H1 (cell line): ENCODE results near the gene SMTNL1. TPM values are rescaled to one million over a fixed set of nuclear protein-coding genes. Genes with fewer than 3 reads are reported as not detected.

Experiments
- CTCF ChIA-PET: fragments of 300-600 bp; sonication (Branson Sonifier 250); formaldehyde crosslinking; loops from one replicate; lab custom pipeline; 2021; ENCODE audit not compliant: partially characterized antibody; lab: Charles Lee
- POLR2A ChIA-PET: fragments of 300-600 bp; sonication (Branson Sonifier 250); formaldehyde crosslinking; loops from one replicate; lab custom pipeline; 2021; ENCODE audit warnings: inconsistent platforms; ENCODE audit not compliant: partially characterized antibody; lab: Charles Lee
- DNase-seq, 2 experiments: peaks; one replicate each; pipeline versions ENCODE4 v3.0.0 to v3.0.0-alpha.2; 2010 to 2022; ENCODE audit warnings: low spot score in 2 of 2, low read depth in 1 of 2, mixed read lengths in 1 of 2
- FAIRE-seq: peaks from 2 replicates; lab custom pipeline; 2011; peaks lifted over from hg19 to GRCh38; lab: Jason Lieb, UNC
- H2AFZ ChIP-seq: 2 replicates; pipeline ENCODE4 v1.8.1; 2012; ENCODE audit warnings: low read length, inconsistent platforms
- H2AK5ac ChIP-seq: 2 replicates; pipeline ENCODE4 v1.6.1; 2013; ENCODE audit warnings: low read depth, low read length
- H2BK120ac ChIP-seq: replicated peaks from 2 replicates; pipeline ENCODE3; 2013; ENCODE audit warnings: low read depth, low read length, inconsistent platforms
- H2BK12ac ChIP-seq: 2 replicates; pipeline ENCODE4 v1.6.1; 2013; ENCODE audit warnings: low read depth, low read length
- H2BK15ac ChIP-seq: 2 replicates; pipeline ENCODE4 v1.6.1; 2013; ENCODE audit warnings: low read length
- H2BK20ac ChIP-seq: 2 replicates; pipeline ENCODE4 v1.6.1; 2013; ENCODE audit warnings: low read length
- H2BK5ac ChIP-seq: 2 replicates; pipeline ENCODE4 v1.6.1; 2013; ENCODE audit warnings: low read depth, low read length
- H3K14ac ChIP-seq: 2 replicates; pipeline ENCODE4 v1.6.1; 2013; ENCODE audit warnings: inconsistent platforms; ENCODE audit not compliant: insufficient read length
- H3K18ac ChIP-seq: 2 replicates; pipeline ENCODE4 v1.6.1; 2013; ENCODE audit warnings: low read length; ENCODE audit errors: extremely low read depth
- H3K23ac ChIP-seq: 2 replicates; pipeline ENCODE4 v1.6.1; 2013; ENCODE audit warnings: inconsistent platforms; ENCODE audit not compliant: insufficient read length
- H3K23me2 ChIP-seq: 2 replicates; pipeline ENCODE4 v1.6.1; 2013; ENCODE audit warnings: low read depth, low read length
- H3K27ac ChIP-seq: 2 replicates; pipeline ENCODE4 v1.6.1; 2011; ENCODE audit warnings: low read depth, low read length, inconsistent platforms
- H3K27me3 ChIP-seq, 4 experiments: replicated peaks in 1 of 4; 1 replicate in 1 of 4; 2 replicates in 3 of 4; pipeline versions ENCODE4 v1.6.1 to v1.8.1; 2011 to 2013; ENCODE audit warnings: low read length in 3 of 4, mild to moderate bottlenecking in 3 of 4, inconsistent platforms in 2 of 4, mixed read lengths in 2 of 4, moderate library complexity in 1 of 4; ENCODE audit not compliant: control insufficient read depth in 3 of 4, insufficient read depth in 3 of 4; ENCODE audit errors: extremely low read depth in 1 of 4
- H3K36me3 ChIP-seq, 4 experiments: 2 replicates each; pipeline versions ENCODE4 v1.6.1 to v1.8.1; 2011 to 2013; ENCODE audit warnings: mild to moderate bottlenecking in 4 of 4, low read length in 3 of 4, moderate library complexity in 2 of 4, control low read depth in 1 of 4, inconsistent platforms in 1 of 4; ENCODE audit not compliant: insufficient read depth in 4 of 4, control insufficient read depth in 2 of 4
- H3K4ac ChIP-seq: replicated peaks from 2 replicates; pipeline ENCODE3; 2013; ENCODE audit warnings: low read length, low read depth, mixed read lengths, inconsistent platforms; ENCODE audit not compliant: insufficient read length
- H3K4me1 ChIP-seq, 4 experiments: replicated peaks in 1 of 4; 1 replicate in 1 of 4; 2 replicates in 3 of 4; pipeline versions ENCODE4 v1.6.1 to v1.8.1; 2011 to 2013; ENCODE audit warnings: low read length in 3 of 4, inconsistent platforms in 2 of 4, mixed read lengths in 1 of 4; ENCODE audit not compliant: insufficient read depth in 4 of 4, control insufficient read depth in 3 of 4
- H3K4me2 ChIP-seq, 2 experiments: 2 replicates each; pipeline versions ENCODE4 v1.6.1 to v1.8.1; 2011 to 2013; ENCODE audit warnings: low read depth in 2 of 2, low read length in 2 of 2, control low read depth in 1 of 2, inconsistent platforms in 1 of 2, mild to moderate bottlenecking in 1 of 2; ENCODE audit not compliant: insufficient read depth in 1 of 2
- H3K4me3 ChIP-seq, 4 experiments: fragments of 200-600, 300-600 bp in 1 of 4; sonication (generic), shearing (Covaris generic), sonication (Bioruptor Twin) in 1 of 4; 2 replicates each; pipeline versions ENCODE4 v1.5.1 to v1.8.1; 2011 to 2016; ENCODE audit warnings: low read length in 4 of 4, low read depth in 3 of 4, control low read depth in 2 of 4, inconsistent platforms in 2 of 4, mild to moderate bottlenecking in 2 of 4, mixed read lengths in 1 of 4, moderate library complexity in 1 of 4; ENCODE audit not compliant: insufficient read depth in 2 of 4; ENCODE audit errors: extremely low read depth in 1 of 4
- H3K56ac ChIP-seq: replicated peaks from 2 replicates; pipeline ENCODE3; 2013; ENCODE audit warnings: low read depth, mild to moderate bottlenecking, mixed read lengths, low read length, inconsistent platforms; ENCODE audit not compliant: insufficient read length
- H3K79me1 ChIP-seq: 2 replicates; pipeline ENCODE4 v1.6.1; 2013; ENCODE audit warnings: low read depth, low read length, control low read depth
- H3K79me2 ChIP-seq, 2 experiments: 2 replicates each; pipeline versions ENCODE4 v1.6.1 to v1.8.1; 2012 to 2013; ENCODE audit warnings: low read length in 2 of 2, mild to moderate bottlenecking in 2 of 2, inconsistent platforms in 1 of 2; ENCODE audit not compliant: insufficient read depth in 2 of 2, control insufficient read depth in 1 of 2
- H3K9ac ChIP-seq, 4 experiments: replicated peaks in 1 of 4; 1 replicate in 1 of 4; 2 replicates in 3 of 4; pipeline versions ENCODE4 v1.6.1 to v1.8.1; 2011 to 2013; ENCODE audit warnings: low read depth in 3 of 4, low read length in 3 of 4, control low read depth in 2 of 4, mild to moderate bottlenecking in 2 of 4, moderate library complexity in 2 of 4, inconsistent platforms in 1 of 4; ENCODE audit errors: extremely low read depth in 1 of 4
- H3K9me3 ChIP-seq, 2 experiments: 2 replicates each; pipeline versions ENCODE4 v1.6.1 to v1.8.1; 2012 to 2013; ENCODE audit warnings: mild to moderate bottlenecking in 2 of 2, moderate library complexity in 2 of 2, control low read depth in 1 of 2, inconsistent platforms in 1 of 2, low read depth in 1 of 2, low read length in 1 of 2, mixed read lengths in 1 of 2; ENCODE audit not compliant: insufficient read depth in 2 of 2
- H4K20me1 ChIP-seq, 2 experiments: replicated peaks in 1 of 2; 2 replicates each; pipeline versions ENCODE3 to v1.8.1; 2011 to 2013; ENCODE audit warnings: inconsistent platforms in 2 of 2, low read length in 2 of 2, mild to moderate bottlenecking in 1 of 2; ENCODE audit not compliant: insufficient read depth in 2 of 2, control insufficient read depth in 1 of 2
- H4K5ac ChIP-seq: 2 replicates; pipeline ENCODE4 v1.6.1; 2013; ENCODE audit warnings: low read length, low read depth, mixed read lengths, inconsistent platforms; ENCODE audit not compliant: insufficient read length
- H4K8ac ChIP-seq: 2 replicates; pipeline ENCODE4 v1.8.0; 2013; ENCODE audit warnings: mild to moderate bottlenecking, moderate library complexity, low read length, inconsistent platforms; ENCODE audit not compliant: insufficient read depth; ENCODE audit errors: extremely low read depth
- H4K91ac ChIP-seq: replicated peaks from 2 replicates; pipeline ENCODE3; 2013; ENCODE audit warnings: low read length, mixed read lengths, inconsistent platforms; ENCODE audit not compliant: insufficient read length
- BACH1 ChIP-seq: IDR thresholded peaks from 2 replicates; pipeline ENCODE4 v1.6.1; 2012; ENCODE audit warnings: low read length, improper control_type of control experiment
- EP300 ChIP-seq, 2 experiments: IDR thresholded peaks; 1 replicate in 1 of 2; 2 replicates in 1 of 2; pipeline ENCODE4 v1.6.1; 2011 to 2012; ENCODE audit warnings: low read depth in 2 of 2, low read length in 2 of 2, mild to moderate bottlenecking in 2 of 2, borderline replicate concordance in 1 of 2, inconsistent platforms in 1 of 2, moderate library complexity in 1 of 2
- HDAC2 ChIP-seq, 2 experiments: fragments of 300-600 bp in 1 of 2; sonication (generic) in 1 of 2; IDR thresholded peaks; 2 replicates each; pipeline ENCODE4 v1.6.1; 2011 to 2012; ENCODE audit warnings: low read depth in 2 of 2, low read length in 2 of 2, mild to moderate bottlenecking in 2 of 2, moderate library complexity in 2 of 2, borderline replicate concordance in 1 of 2, inconsistent platforms in 1 of 2
- KDM4A ChIP-seq: IDR thresholded peaks from one replicate; pipeline ENCODE4 v1.7.1; 2012; ENCODE audit warnings: low read depth, mild to moderate bottlenecking, moderate library complexity, low read length, inconsistent platforms; ENCODE audit not compliant: severe bottlenecking
- NRF1 ChIP-seq: IDR thresholded peaks from 2 replicates; pipeline ENCODE4 v1.6.1; 2011; ENCODE audit warnings: mild to moderate bottlenecking, low read depth, low read length, improper control_type of control experiment
- RNF2 ChIP-seq: fragments of 200-900, 300-1000 bp; sonication (generic); IDR thresholded peaks from 2 replicates; pipeline ENCODE4 v1.7.1; 2016; ENCODE audit warnings: borderline replicate concordance, low read depth, mild to moderate bottlenecking, antibody characterized with exemption, low read length; ENCODE audit not compliant: poor library complexity, severe bottlenecking; ENCODE audit errors: missing control alignments
- TCF12 ChIP-seq: IDR thresholded peaks from 2 replicates; pipeline ENCODE4 v1.6.1; 2011; ENCODE audit warnings: low read depth, mild to moderate bottlenecking, low read length
- WGBS, 2 experiments: shearing (Covaris generic) in 1 of 2; methylation state at CpG; one replicate each; pipeline versions ENCODE4 v1.1.6 to v1.1.7; 2013 to 2015; ENCODE audit warnings: low lambda C conversion rate in 2 of 2, mixed read lengths in 2 of 2, inconsistent platforms in 1 of 2, low coverage in 1 of 2, missing lambda C conversion rate in 1 of 2; ENCODE audit not compliant: insufficient replicate concordance in 2 of 2, insufficient coverage in 1 of 2, insufficient read length in 1 of 2; ENCODE audit errors: extremely low coverage in 1 of 2, missing lambda C conversion rate in 1 of 2; 5-methylcytosine and 5-hydroxymethylcytosine counted together
- polyA plus RNA-seq, 7 experiments: library from polyadenylated mRNA; depleted of rRNA in 3 of 7; stranded (reverse) in 5 of 7; unstranded in 2 of 7; fragments of >200 nt in 5 of 7; fragments of 200-250 nt in 2 of 7; gene quantifications; 1 replicate in 5 of 7; 2 replicates in 1 of 7; 4 replicates in 1 of 7; pipeline versions ENCODE4 v1.2.1 to v1.2.3, GENCODE V29; 2011 to 2013; ENCODE audit warnings: missing spikeins in 2 of 7, mixed read lengths in 2 of 7
- total RNA-seq: library from RNA; stranded (reverse); fragmentation: NEBNext Ultra II Directional; extraction: Animal tissue kit (Norgen Biotek cat#: 25700); gene quantifications from 2 replicates; pipeline ENCODE4 v1.2.1, GENCODE V29; 2021

SMTNL1 gene
- total and polyA plus RNA-seq, 2 of the 8 experiments (the other 6 are each of a cell fraction or from before 2014, with no cell fraction given) = 0.18 TPM; not detected in 1

- Histone ChIP-seq H2BK120ac (no peak overlapping the region), H2AK5ac (peak overlapping the region; percentile 13; the same call in 1 of the 2 replicates), H3K56ac (no peak overlapping the region), H3K27ac (no peak overlapping the region), H3K4me2 (peak overlapping the region; percentile 56 to 95), H2BK5ac (no peak overlapping the region), H3K79me2 (peaks cover 0 to 19% of the 10 kb centered on the region in 2 experiments; a peak in 3 of 4 replicates), H3K9me3 (no peaks in the 10 kb centered on the region), H4K20me1 (peaks cover 2 to 3% of the 10 kb centered on the region in 2 experiments), H3K4me1 (peaks cover 3 to 10% (median 5%) of the 10 kb centered on the region in 4 experiments), H4K5ac (no peak overlapping the region), H2BK15ac (no peak overlapping the region), H3K36me3 (no peaks in the 10 kb centered on the region), H2AFZ (no peak overlapping the region), H3K9ac (no peak overlapping the region; a peak in 1 of 7 replicates), H3K14ac (no peak overlapping the region), H3K27me3 (peaks cover 0 to 21% (median 10%) of the 10 kb centered on the region in 4 experiments; a peak in 4 of 7 replicates), H2BK12ac (no peak overlapping the region), H3K23me2 (peaks cover 19% of the 10 kb centered on the region; the same call in 1 of the 2 replicates), H3K4ac (no peak overlapping the region), H3K79me1 (peaks cover 2% of the 10 kb centered on the region; the same call in 1 of the 2 replicates), H3K18ac (no peak overlapping the region), H3K4me3 (peak overlapping the region; percentile 49 to 76 (median 68); a peak in 4 of 8 replicates), H4K8ac (no peak overlapping the region), H3K23ac (no peak overlapping the region), H4K91ac (no peak overlapping the region), H2BK20ac (no peak overlapping the region)
- WGBS, 2 experiments = 50% methylated on average over 1 of the region's 1 CpG; no CpG with 5 or more reads in 1 of the 2 experiments
- FAIRE-seq (no peak), DNase-seq (no peak)
- ChIA-PET CTCF (interaction anchor here (0.9 to 25.4 kb wide), 6 partner anchors 14 to 168 kb away, joined by 3 to 1146 read pairs (median 6); partner anchors contain the start of gene TIMM10), POLR2A (interaction anchor here (1.1 to 8.4 kb wide), 13 partner anchors 8 to 228 kb away, joined by 3 to 110 read pairs (median 33); partner anchors contain the start of genes RTN4RL2, SELENOH, TIMM10 and YPEL4)
- TF ChIP-seq RNF2 = no peak
- TF ChIP-seq HDAC2 (IDR thresholded peaks at IDR 0.05; ENCODE audit: borderline replicate concordance in 1 of 2, low read depth in 2 of 2, low read length in 2 of 2) = no peak
- no peak for TF ChIP-seq KDM4A
- TF ChIP-seq NRF1 = no peak
- TF ChIP-seq TCF12 = no peak
- TF ChIP-seq BACH1 = no peak
- no peak for TF ChIP-seq EP300 (IDR thresholded peaks at IDR 0.05; ENCODE audit: borderline replicate concordance in 1 of 2, low read depth in 2 of 2, low read length in 2 of 2)
Observed at GRCh38 chr11:57513452-57513795, 24.0 kb upstream of the SMTNL1 start.
